ENCODE data around the gene PRPSAP2.

The PRPSAP2 gene

GRCh38 chr17:18976201-18976600, 118.3 kb downstream of the PRPSAP2 start:
- no peak overlapping the region for H4K91ac ChIP-seq (ENCODE audit: low read length)

GRCh38 chr17:18977021-18977420, 119.1 kb downstream of the PRPSAP2 start:
- Histone ChIP-seq H3K9me3 (ENCODE audit: control insufficient read depth, low read length) (no peaks in the 10 kb centered on the region), H3K9ac (ENCODE audit: low read length) (no peak overlapping the region), H3K18ac (ENCODE audit: low read depth in 1 of 2, low read length in 2 of 2) (no peak overlapping the region), H3K4me2 (ENCODE audit: low read length, poor library complexity, severe bottlenecking) (no peak overlapping the region), H3K4me1 (ENCODE audit: control insufficient read depth, insufficient read depth, low read depth, low read length) (peaks cover 34% of the 10 kb centered on the region), H2BK15ac (ENCODE audit: low read depth, poor library complexity, severe bottlenecking) (no peak overlapping the region), H3K4ac (ENCODE audit: low read depth in 1 of 2, low read length in 2 of 2) (no peak overlapping the region), H3K27me3 (ENCODE audit: control insufficient read depth in 1 of 2, insufficient read depth in 1 of 2, low read length in 2 of 2) (no peaks in the 10 kb centered on the region), H3K79me1 (replicated peaks; ENCODE audit: low read length, poor library complexity, severe bottlenecking) (peaks cover 12% of the 10 kb centered on the region), H3K4me3 (ENCODE audit: insufficient read depth in 1 of 2, low read depth in 1 of 2, low read length in 2 of 2) (no peak overlapping the region), H3K27ac (ENCODE audit: low read length, poor library complexity, severe bottlenecking) (no peak overlapping the region), H2BK12ac (ENCODE audit: low read length in 2 of 2) (no peak overlapping the region), H4K91ac (ENCODE audit: low read length) (no peak overlapping the region), H2BK120ac (ENCODE audit: low read depth, low read length) (no peak overlapping the region), H2AFZ (ENCODE audit: low read depth, low read length) (no peak overlapping the region), H2BK5ac (ENCODE audit: low read depth, low read length, poor library complexity, severe bottlenecking) (no peak overlapping the region), H2AK5ac (ENCODE audit: low read length, severe bottlenecking) (no peak overlapping the region), H3K14ac (ENCODE audit: low read length in 2 of 2) (no peak overlapping the region), H3K36me3 (ENCODE audit: control insufficient read depth in 1 of 2, insufficient read depth in 2 of 2, low read depth in 1 of 2, low read length in 2 of 2) (peaks cover 14 to 53% of the 10 kb centered on the region in 2 experiments), H4K8ac (ENCODE audit: low read length) (no peak overlapping the region), H3K23ac (ENCODE audit: low read length in 2 of 2) (no peak overlapping the region)
- 98% methylated on average over 4 of the region's 4 CpGs for WGBS
- no peak for DNase-seq

More at GRCh38 chr17:18976201-18976600, 118.3 kb downstream of the PRPSAP2 start:
- H3K4me1 ChIP-seq (ENCODE audit: control insufficient read depth, insufficient read depth, low read depth, low read length), result peaks cover 26% of the 10 kb centered on the region
- no peak overlapping the region for H2AK5ac ChIP-seq (ENCODE audit: low read length, severe bottlenecking)
- H3K36me3 ChIP-seq (ENCODE audit: control insufficient read depth in 1 of 2, insufficient read depth in 2 of 2, low read depth in 1 of 2, low read length in 2 of 2), result peaks cover 18 to 62% of the 10 kb centered on the region in 2 experiments
- H3K4me3 ChIP-seq (ENCODE audit: insufficient read depth in 1 of 2, low read depth in 1 of 2, low read length in 2 of 2), result no peak overlapping the region
- H3K14ac ChIP-seq (ENCODE audit: low read length in 2 of 2), result no peak overlapping the region
- H4K8ac ChIP-seq (ENCODE audit: low read length), result no peak overlapping the region
- no peak overlapping the region for H3K23ac ChIP-seq (ENCODE audit: low read length in 2 of 2)
- no peak overlapping the region for H2BK5ac ChIP-seq (ENCODE audit: low read depth, low read length, poor library complexity, severe bottlenecking)
- no peak overlapping the region for H3K18ac ChIP-seq (ENCODE audit: low read depth in 1 of 2, low read length in 2 of 2)
- H2BK12ac ChIP-seq (ENCODE audit: low read length in 2 of 2), result no peak overlapping the region
- H3K4me2 ChIP-seq (ENCODE audit: low read length, poor library complexity, severe bottlenecking), result no peak overlapping the region
- no peak overlapping the region for H3K27ac ChIP-seq (ENCODE audit: low read length, poor library complexity, severe bottlenecking)
- WGBS, result 88% methylated on average over 4 of the region's 4 CpGs
- peaks cover 15% of the 10 kb centered on the region for H3K79me1 ChIP-seq (replicated peaks; ENCODE audit: low read length, poor library complexity, severe bottlenecking)
- H3K9me3 ChIP-seq (ENCODE audit: control insufficient read depth, low read length), result no peaks in the 10 kb centered on the region
- no peaks in the 10 kb centered on the region for H3K27me3 ChIP-seq (ENCODE audit: control insufficient read depth in 1 of 2, insufficient read depth in 1 of 2, low read length in 2 of 2)
- H2BK15ac ChIP-seq (ENCODE audit: low read depth, poor library complexity, severe bottlenecking), result no peak overlapping the region
- H2AFZ ChIP-seq (ENCODE audit: low read depth, low read length), result no peak overlapping the region
- no peak overlapping the region for H3K4ac ChIP-seq (ENCODE audit: low read depth in 1 of 2, low read length in 2 of 2)
- no peak overlapping the region for H2BK120ac ChIP-seq (ENCODE audit: low read depth, low read length)
- DNase-seq, result no peak
- no peak overlapping the region for H3K9ac ChIP-seq (ENCODE audit: low read length)

GRCh38 chr17:18977646-18978045, 119.7 kb downstream of the PRPSAP2 start:
- no peak overlapping the region for H3K27ac ChIP-seq (ENCODE audit: low read length, poor library complexity, severe bottlenecking)
- no peaks in the 10 kb centered on the region for H3K27me3 ChIP-seq (ENCODE audit: control insufficient read depth in 1 of 2, insufficient read depth in 1 of 2, low read length in 2 of 2)
- no peak overlapping the region for H3K23ac ChIP-seq (ENCODE audit: low read length in 2 of 2)
- H4K8ac ChIP-seq (ENCODE audit: low read length), result no peak overlapping the region
- H3K36me3 ChIP-seq (ENCODE audit: control insufficient read depth in 1 of 2, insufficient read depth in 2 of 2, low read depth in 1 of 2, low read length in 2 of 2), result peaks cover 14 to 49% of the 10 kb centered on the region in 2 experiments
- H3K4me3 ChIP-seq (ENCODE audit: insufficient read depth in 1 of 2, low read depth in 1 of 2, low read length in 2 of 2), result no peak overlapping the region
- 96% methylated on average over 19 of the region's 19 CpGs for WGBS
- peaks cover 40% of the 10 kb centered on the region for H3K4me1 ChIP-seq (ENCODE audit: control insufficient read depth, insufficient read depth, low read depth, low read length)
- H2BK5ac ChIP-seq (ENCODE audit: low read depth, low read length, poor library complexity, severe bottlenecking), result no peak overlapping the region
- no peak overlapping the region for H3K14ac ChIP-seq (ENCODE audit: low read length in 2 of 2)
- H3K4me2 ChIP-seq (ENCODE audit: low read length, poor library complexity, severe bottlenecking), result no peak overlapping the region
- H3K9ac ChIP-seq (ENCODE audit: low read length), result no peak overlapping the region
- no peak for DNase-seq
- no peak overlapping the region for H3K4ac ChIP-seq (ENCODE audit: low read depth in 1 of 2, low read length in 2 of 2)
- H3K18ac ChIP-seq (ENCODE audit: low read depth in 1 of 2, low read length in 2 of 2), result no peak overlapping the region
- no peak overlapping the region for H2BK12ac ChIP-seq (ENCODE audit: low read length in 2 of 2)
- no peak overlapping the region for H4K91ac ChIP-seq (ENCODE audit: low read length)
- no peak overlapping the region for H2BK15ac ChIP-seq (ENCODE audit: low read depth, poor library complexity, severe bottlenecking)
- no peaks in the 10 kb centered on the region for H3K9me3 ChIP-seq (ENCODE audit: control insufficient read depth, low read length)
- no peak overlapping the region for H2AFZ ChIP-seq (ENCODE audit: low read depth, low read length)
- H2BK120ac ChIP-seq (ENCODE audit: low read depth, low read length), result no peak overlapping the region
- H2AK5ac ChIP-seq (ENCODE audit: low read length, severe bottlenecking), result no peak overlapping the region
- H3K79me1 ChIP-seq (replicated peaks; ENCODE audit: low read length, poor library complexity, severe bottlenecking), result peaks cover 14% of the 10 kb centered on the region

- Histone ChIP-seq H2BK15ac (ENCODE audit: low read depth, poor library complexity, severe bottlenecking) (no peak overlapping the region), H3K36me3 (ENCODE audit: control insufficient read depth in 1 of 2, insufficient read depth in 2 of 2, low read depth in 1 of 2, low read length in 2 of 2) (peaks cover 14 to 49% of the 10 kb centered on the region in 2 experiments), H4K8ac (ENCODE audit: low read length) (no peak overlapping the region), H3K14ac (ENCODE audit: low read length in 2 of 2) (no peak overlapping the region), H2BK120ac (ENCODE audit: low read depth, low read length) (no peak overlapping the region), H2BK12ac (ENCODE audit: low read length in 2 of 2) (no peak overlapping the region), H3K9ac (ENCODE audit: low read length) (no peak overlapping the region), H2BK5ac (ENCODE audit: low read depth, low read length, poor library complexity, severe bottlenecking) (no peak overlapping the region), H4K91ac (ENCODE audit: low read length) (no peak overlapping the region), H3K18ac (ENCODE audit: low read depth in 1 of 2, low read length in 2 of 2) (no peak overlapping the region), H3K79me1 (replicated peaks; ENCODE audit: low read length, poor library complexity, severe bottlenecking) (peaks cover 14% of the 10 kb centered on the region), H2AK5ac (ENCODE audit: low read length, severe bottlenecking) (no peak overlapping the region), H3K9me3 (ENCODE audit: control insufficient read depth, low read length) (no peaks in the 10 kb centered on the region), H3K27me3 (ENCODE audit: control insufficient read depth in 1 of 2, insufficient read depth in 1 of 2, low read length in 2 of 2) (no peaks in the 10 kb centered on the region), H3K23ac (ENCODE audit: low read length in 2 of 2) (no peak overlapping the region), H2AFZ (ENCODE audit: low read depth, low read length) (no peak overlapping the region), H3K4ac (ENCODE audit: low read depth in 1 of 2, low read length in 2 of 2) (no peak overlapping the region), H3K4me2 (ENCODE audit: low read length, poor library complexity, severe bottlenecking) (no peak overlapping the region), H3K4me1 (ENCODE audit: control insufficient read depth, insufficient read depth, low read depth, low read length) (peaks cover 44% of the 10 kb centered on the region), H3K4me3 (ENCODE audit: insufficient read depth in 1 of 2, low read depth in 1 of 2, low read length in 2 of 2) (no peak overlapping the region), H3K27ac (ENCODE audit: low read length, poor library complexity, severe bottlenecking) (no peak overlapping the region)
- DNase-seq, result no peak
- WGBS, result 94% methylated on average over 13 of the region's 13 CpGs
These were observed 120.1 kb downstream of the PRPSAP2 start for GRCh38 chr17:18978050-18978449.

All from mesenchymal stem cell (in vitro differentiated cells and primary cell).